Endothelial cell of umbilical vein (primary cell): ENCODE results near the gene FOXE1. TPM values are rescaled to one million over a fixed set of nuclear protein-coding genes. Genes with fewer than 3 reads are reported as not detected.
A peak's percentile ranks its signal among the peaks of the same experiment; 100 is the strongest.

Experiments used
- BruUV-seq: library from RNA; stranded (reverse); fragments of 400-500 nt; replicated peaks from 2 replicates; lab custom pipeline; 2021; lab: Mats Ljungman, UMichigan
- CTCF ChIA-PET: fragments of 300-600, 350-600 bp; sonication (Branson Sonifier 250); formaldehyde crosslinking; loops from one replicate; lab custom pipeline; 2021; ENCODE audit warnings: antibody characterized with exemption, inconsistent platforms; lab: Charles Lee
- POLR2A ChIA-PET: fragments of 300-600, 350-600 bp; sonication (Branson Sonifier 250); formaldehyde crosslinking; loops from one replicate; lab custom pipeline; 2021; ENCODE audit warnings: antibody characterized with exemption, inconsistent platforms; lab: Charles Lee
- DNase-seq: peaks from one replicate; pipeline ENCODE4 v3.0.0-alpha.2; 2011; ENCODE audit warnings: low read depth, low spot score
- FAIRE-seq: peaks from 2 replicates; lab custom pipeline; 2011; peaks lifted over from hg19 to GRCh38; lab: Jason Lieb, UNC
- H2AFZ ChIP-seq: 2 replicates; pipeline ENCODE4 v1.6.0; 2012; ENCODE audit warnings: low read depth, low read length, control low read depth, inconsistent platforms
- H3K27ac ChIP-seq: 2 replicates; pipeline ENCODE4 v1.5.1; 2011; ENCODE audit warnings: low read depth, mild to moderate bottlenecking, control low read depth, low read length, moderate library complexity; ENCODE audit not compliant: insufficient read depth
- H3K27me3 ChIP-seq, 2 experiments: 2 replicates each; pipeline versions ENCODE4 v1.6.0 to v1.6.1; 2011; ENCODE audit warnings: low read length in 2 of 2, mixed read lengths in 1 of 2; ENCODE audit not compliant: control insufficient read depth in 2 of 2, insufficient read depth in 2 of 2
- H3K36me3 ChIP-seq, 2 experiments: 2 replicates in 1 of 2; 3 replicates in 1 of 2; pipeline ENCODE4 v1.5.1; 2011; ENCODE audit warnings: low read length in 2 of 2, mild to moderate bottlenecking in 1 of 2, moderate library complexity in 1 of 2; ENCODE audit not compliant: control insufficient read depth in 2 of 2, insufficient read depth in 2 of 2; ENCODE audit errors: extremely low read depth in 1 of 2
- H3K4me1 ChIP-seq: 3 replicates; pipeline ENCODE4 v1.5.1; 2011; ENCODE audit warnings: mild to moderate bottlenecking, low read length; ENCODE audit not compliant: control insufficient read depth, insufficient read depth; ENCODE audit errors: extremely low read depth
- H3K4me2 ChIP-seq: 2 replicates; pipeline ENCODE4 v1.6.1; 2011; ENCODE audit warnings: low read length, control low read depth, mixed read lengths; ENCODE audit not compliant: insufficient read depth
- H3K4me3 ChIP-seq, 3 experiments: fragments of 200-600 bp in 1 of 3; sonication (generic), shearing (Covaris generic) in 1 of 3; replicated peaks in 1 of 3; 2 replicates each; pipeline ENCODE4 v1.5.1; 2011 to 2016; ENCODE audit warnings: control low read depth in 3 of 3, low read length in 3 of 3, mild to moderate bottlenecking in 2 of 3, inconsistent platforms in 1 of 3, low read depth in 1 of 3, moderate library complexity in 1 of 3; ENCODE audit not compliant: insufficient read depth in 1 of 3
- H3K79me2 ChIP-seq: 2 replicates; pipeline ENCODE4 v1.6.0; 2012; ENCODE audit warnings: low read length, inconsistent platforms; ENCODE audit not compliant: control insufficient read depth, insufficient read depth
- H3K9ac ChIP-seq: replicated peaks from 2 replicates; pipeline ENCODE3; 2011; ENCODE audit warnings: low read length, control low read depth; ENCODE audit not compliant: insufficient read depth; ENCODE audit errors: extremely low read depth
- H3K9me1 ChIP-seq: replicated peaks from 3 replicates; pipeline ENCODE4 v1.6.0; 2011; ENCODE audit warnings: mild to moderate bottlenecking, low read length; ENCODE audit not compliant: control insufficient read depth, insufficient read depth; ENCODE audit errors: extremely low read depth
- H3K9me3 ChIP-seq: replicated peaks from 2 replicates; pipeline ENCODE4 v1.5.1; 2012; ENCODE audit warnings: low read length, inconsistent platforms; ENCODE audit not compliant: control insufficient read depth, insufficient read depth
- H4K20me1 ChIP-seq: replicated peaks from 2 replicates; pipeline ENCODE3; 2011; ENCODE audit warnings: mild to moderate bottlenecking, low read length; ENCODE audit not compliant: control insufficient read depth, insufficient read depth; ENCODE audit errors: extremely low read depth
- CTCF ChIP-seq, 2 donors: IDR thresholded peaks; 1 replicate in 1 of 2; 2 replicates in 1 of 2; pipeline ENCODE4 v1.5.1; 2011; ENCODE audit warnings: low read length in 2 of 2, mild to moderate bottlenecking in 2 of 2, moderate library complexity in 2 of 2, control low read depth in 1 of 2, inconsistent platforms in 1 of 2, low read depth in 1 of 2; ENCODE audit not compliant: insufficient read depth in 1 of 2; ENCODE audit errors: extremely low read depth in 1 of 2
- EZH2 ChIP-seq: IDR thresholded peaks from 2 replicates; pipeline ENCODE4 v1.6.1; 2012; ENCODE audit warnings: borderline replicate concordance, low read depth, mild to moderate bottlenecking, moderate library complexity, low read length, inconsistent platforms; ENCODE audit not compliant: severe bottlenecking
- FOS ChIP-seq: IDR thresholded peaks from 2 replicates; pipeline ENCODE4 v1.6.1; 2011; ENCODE audit warnings: mild to moderate bottlenecking, low read length, moderate library complexity, borderline replicate concordance; ENCODE audit not compliant: insufficient read depth
- GATA2 ChIP-seq: IDR thresholded peaks from 2 replicates; pipeline ENCODE4 v1.7.0; 2011; ENCODE audit warnings: low read depth, mild to moderate bottlenecking, moderate library complexity, mixed read lengths, low read length; ENCODE audit not compliant: insufficient read length, insufficient read depth
- JUN ChIP-seq: IDR thresholded peaks from 2 replicates; pipeline ENCODE4 v1.6.1; 2011; ENCODE audit warnings: borderline replicate concordance, low read depth; ENCODE audit not compliant: insufficient read length, insufficient read depth
- MAX ChIP-seq: IDR thresholded peaks from 2 replicates; pipeline ENCODE4 v1.6.1; 2011; ENCODE audit not compliant: insufficient read depth, insufficient read length
- POLR2A ChIP-seq: IDR thresholded peaks from 2 replicates; pipeline ENCODE4 v1.6.1; 2012; ENCODE audit warnings: low read depth, mild to moderate bottlenecking, control low read depth, low read length
- POLR2AphosphoS5 ChIP-seq: IDR thresholded peaks from 2 replicates; pipeline ENCODE4 v1.6.1; 2012; ENCODE audit warnings: low read depth, mild to moderate bottlenecking, control low read depth, low read length, moderate library complexity; ENCODE audit not compliant: insufficient read depth
- dilution Hi-C: fragments of 300-500 bp; cut with MboI; formaldehyde crosslinking; loops from one replicate; pipeline ENCODE4 v1.15.0; 2019; ENCODE audit warnings: low sequenced_read_pairs; ENCODE audit not compliant: extremely low pct_ligation_motif_present
- intact Hi-C: fragments of 100-400 bp; cut with micrococcal nuclease; formaldehyde crosslinking; loops from one replicate; pipeline ENCODE4 v1.10.0; 2022
- polyA plus RNA-seq, 4 experiments: library from polyadenylated mRNA; depleted of rRNA in 3 of 4; stranded (reverse) in 3 of 4; unstranded in 1 of 4; fragments of >200 nt; gene quantifications; 2 replicates each; pipeline versions ENCODE4 v1.2.1 to v1.2.3, GENCODE V29; 2011 to 2012; ENCODE audit warnings: missing spikeins in 1 of 4
- total RNA-seq: library from RNA; stranded (reverse); gene quantifications from 2 replicates; pipeline ENCODE4 v1.2.3, GENCODE V29; 2021

FOXE1 gene
- total and polyA plus RNA-seq, 2 donors (not counting 3 experiments of a cell fraction or from before 2014, with no cell fraction given), result not detected

- no peak overlapping the region for H2AFZ ChIP-seq
- no peak overlapping the region for H3K4me2 ChIP-seq
- H3K4me3 ChIP-seq, result no peak overlapping the region
- ChIA-PET CTCF (no interaction called here), POLR2A (interaction anchor here (0.6 kb wide), 1 partner anchor 69 kb away, joined by 4 read pairs; no protein-coding TSS in a partner anchor)
- FAIRE-seq (no peak), DNase-seq (no peak)
- no peak for TF ChIP-seq POLR2AphosphoS5
- TF ChIP-seq EZH2, result peak; percentile 85
- intact Hi-C loops, result no loop called here
- BruUV-seq, result no TSS peak
- H4K20me1 ChIP-seq, result peaks cover 2% of the 10 kb centered on the region
- no peak overlapping the region for H3K27ac ChIP-seq
- peaks cover 5% of the 10 kb centered on the region for H3K4me1 ChIP-seq
- peaks cover 86 to 98% of the 10 kb centered on the region in 2 experiments for H3K27me3 ChIP-seq
- dilution Hi-C loops, result no loop called here
- no peaks in the 10 kb centered on the region for H3K9me1 ChIP-seq
- no peak overlapping the region for H3K9ac ChIP-seq
- no peaks in the 10 kb centered on the region for H3K9me3 ChIP-seq
- no peaks in the 10 kb centered on the region for H3K79me2 ChIP-seq
- no peaks in the 10 kb centered on the region for H3K36me3 ChIP-seq
These were observed 499 bp upstream of the FOXE1 start for GRCh38 chr9:97852399-97853055.

- Histone ChIP-seq H3K4me3 (peak overlapping the region in 1 of 3 experiments; percentile 8), H3K9ac (no peak overlapping the region), H4K20me1 (peaks cover 2% of the 10 kb centered on the region), H3K36me3 (no peaks in the 10 kb centered on the region), H3K27ac (no peak overlapping the region), H2AFZ (peak overlapping the region; percentile 13), H3K27me3 (peaks cover 83 to 99% of the 10 kb centered on the region in 2 experiments), H3K9me3 (no peaks in the 10 kb centered on the region), H3K4me1 (peaks cover under 1% of the 10 kb centered on the region), H3K79me2 (no peaks in the 10 kb centered on the region), H3K9me1 (no peaks in the 10 kb centered on the region), H3K4me2 (no peak overlapping the region)
- dilution Hi-C loops, result no loop called here
- TF ChIP-seq FOS, result no peak
- TF ChIP-seq POLR2AphosphoS5, result no peak
- no peak for TF ChIP-seq POLR2A
- TF ChIP-seq GATA2, result no peak
- TF ChIP-seq MAX, result no peak
- TF ChIP-seq JUN, result no peak
- peak in 1 of 2 donors; percentile 3 for TF ChIP-seq CTCF (IDR thresholded peaks at IDR 0.05; ENCODE audit: extremely low read depth in 1 of 2, insufficient read depth in 1 of 2, low read depth in 1 of 2, low read length in 2 of 2)
- peak; percentile 80 for TF ChIP-seq EZH2
- BruUV-seq, result no TSS peak
- CTCF ChIA-PET, result no interaction called here
- FAIRE-seq, result no peak
- DNase-seq, result no peak
- POLR2A ChIA-PET, result no interaction called here
- intact Hi-C loops, result loop anchor here (2.0 kb wide), 1 partner anchor 143 kb away; no protein-coding TSS in a partner anchor
These were observed 1.0 kb downstream of the FOXE1 start for GRCh38 chr9:97853844-97854695.
